ENCODE data around the gene ENAH. TPM values are rescaled to one million over a fixed set of nuclear protein-coding genes. Genes with fewer than 3 reads are reported as not detected.
A peak's percentile ranks its signal among the peaks of the same experiment; 100 is the strongest.

The ENAH gene
- total RNA-seq, 1 donor from 2014 or later = 137 TPM

DNA sequence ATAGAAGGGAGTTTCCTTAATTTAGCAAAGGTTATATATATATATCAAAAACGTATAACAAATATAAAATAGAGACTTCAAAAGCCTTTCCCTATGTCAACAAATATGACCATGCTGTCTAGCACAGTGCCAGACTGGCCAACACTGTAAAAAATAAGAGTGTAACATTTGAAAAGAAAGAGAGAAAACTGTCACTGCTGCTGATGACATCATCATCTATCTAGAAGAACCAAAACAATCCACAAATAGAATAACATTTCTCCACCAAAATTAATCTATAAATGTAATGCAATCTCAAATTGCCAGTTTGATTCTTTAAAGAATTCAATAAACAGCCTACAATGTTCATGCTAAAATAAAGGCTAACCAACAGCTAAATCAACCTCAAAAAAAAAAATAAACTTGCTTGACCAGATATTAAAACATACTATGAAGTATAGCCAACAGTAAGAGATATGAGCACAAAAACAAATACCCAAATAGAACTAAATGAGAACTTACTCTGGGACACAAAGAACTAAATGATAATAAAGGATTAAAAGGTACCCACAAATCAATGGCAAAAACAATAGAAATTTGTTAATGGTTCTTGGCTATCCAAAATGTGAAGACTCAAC is 50.2 kb downstream of the ENAH start:
- Mint-ChIP-seq H3K4me3 (no peak overlapping the region), H3K9me3 (peaks cover 17% of the 10 kb centered on the region), H3K27ac (peak overlapping the region; percentile 52), H3K4me1 (peaks cover 37% of the 10 kb centered on the region), H3K36me3 (peaks cover 14% of the 10 kb centered on the region), H3K27me3 (ENCODE audit: low read depth) (no peaks in the 10 kb centered on the region)
- TF ChIP-seq, protein P1, sequence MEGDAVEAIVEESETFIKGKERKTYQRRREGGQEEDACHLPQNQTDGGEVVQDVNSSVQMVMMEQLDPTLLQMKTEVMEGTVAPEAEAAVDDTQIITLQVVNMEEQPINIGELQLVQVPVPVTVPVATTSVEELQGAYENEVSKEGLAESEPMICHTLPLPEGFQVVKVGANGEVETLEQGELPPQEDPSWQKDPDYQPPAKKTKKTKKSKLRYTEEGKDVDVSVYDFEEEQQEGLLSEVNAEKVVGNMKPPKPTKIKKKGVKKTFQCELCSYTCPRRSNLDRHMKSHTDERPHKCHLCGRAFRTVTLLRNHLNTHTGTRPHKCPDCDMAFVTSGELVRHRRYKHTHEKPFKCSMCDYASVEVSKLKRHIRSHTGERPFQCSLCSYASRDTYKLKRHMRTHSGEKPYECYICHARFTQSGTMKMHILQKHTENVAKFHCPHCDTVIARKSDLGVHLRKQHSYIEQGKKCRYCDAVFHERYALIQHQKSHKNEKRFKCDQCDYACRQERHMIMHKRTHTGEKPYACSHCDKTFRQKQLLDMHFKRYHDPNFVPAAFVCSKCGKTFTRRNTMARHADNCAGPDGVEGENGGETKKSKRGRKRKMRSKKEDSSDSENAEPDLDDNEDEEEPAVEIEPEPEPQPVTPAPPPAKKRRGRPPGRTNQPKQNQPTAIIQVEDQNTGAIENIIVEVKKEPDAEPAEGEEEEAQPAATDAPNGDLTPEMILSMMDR (IDR thresholded peaks at IDR 0.05; ENCODE audit: unreplicated experiment) = no peak
- DNase-seq (ENCODE audit: low spot score in 2 of 2, unreplicated experiment in 2 of 2) = no peak

DNA sequence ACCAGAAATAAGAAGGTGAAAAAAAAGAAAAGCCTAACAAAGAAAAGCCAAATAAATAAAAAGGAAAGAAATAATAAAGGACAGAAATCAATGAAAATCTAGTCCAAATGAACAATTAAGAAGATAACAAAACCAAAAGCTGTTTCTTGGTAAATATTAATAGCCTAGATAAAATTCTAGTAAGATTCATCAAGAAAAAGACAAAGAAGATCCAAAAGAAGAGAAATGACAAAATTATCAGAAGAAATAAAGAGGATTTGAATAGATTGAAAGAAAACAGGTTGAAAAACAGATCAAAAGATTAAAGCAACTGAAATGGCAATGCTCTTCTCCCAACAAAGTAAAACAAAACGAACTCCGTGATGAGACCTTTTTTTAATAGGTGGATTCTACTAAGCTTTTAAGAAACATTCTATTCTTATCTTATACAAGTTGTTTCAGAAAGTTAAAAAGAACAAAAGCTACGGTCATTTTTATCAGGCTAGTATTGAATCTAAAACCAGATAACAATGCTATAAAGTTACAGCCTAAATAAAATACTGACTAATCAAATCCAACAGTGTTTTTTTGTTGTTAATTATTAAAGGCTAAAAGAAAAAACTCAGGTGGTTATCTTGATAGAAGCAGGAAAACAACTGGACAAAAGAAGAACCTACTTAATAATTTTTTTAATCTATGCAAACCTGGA is 50.9 kb downstream of the ENAH start:
- TF ChIP-seq, protein P1 (IDR thresholded peaks at IDR 0.05; ENCODE audit: unreplicated experiment) = no peak
- Mint-ChIP-seq H3K4me1 (peaks cover 31% of the 10 kb centered on the region), H3K4me3 (no peak overlapping the region), H3K9me3 (peaks cover 17% of the 10 kb centered on the region), H3K27ac (peak overlapping the region; percentile 56), H3K36me3 (peaks cover 14% of the 10 kb centered on the region), H3K27me3 (ENCODE audit: low read depth) (no peaks in the 10 kb centered on the region)
- DNase-seq (ENCODE audit: low spot score in 2 of 2, unreplicated experiment in 2 of 2) = no peak

DNA sequence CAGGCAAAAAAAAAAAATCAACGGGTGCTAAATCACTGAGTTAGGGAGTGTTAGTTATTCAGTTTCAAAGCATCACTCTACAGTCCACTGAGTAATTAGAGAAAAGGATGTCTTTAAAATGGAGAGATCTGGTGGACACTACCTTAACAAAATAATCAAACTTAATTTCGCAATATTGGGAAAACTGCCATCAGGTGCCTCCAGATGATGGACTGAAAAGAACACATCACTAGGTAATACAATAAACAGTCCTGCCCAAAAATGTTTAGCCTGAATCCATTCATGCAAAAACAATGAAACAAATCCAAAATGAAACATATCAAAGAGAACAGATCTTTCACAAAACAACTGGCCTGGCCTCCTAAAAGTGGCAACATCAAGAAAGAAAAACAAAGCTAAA is 54.1 kb downstream of the ENAH start:
- H3K36me3 Mint-ChIP-seq = peaks cover 13% of the 10 kb centered on the region
- peaks cover 25% of the 10 kb centered on the region for H3K4me1 Mint-ChIP-seq
- no peak for DNase-seq (ENCODE audit: low spot score in 2 of 2, unreplicated experiment in 2 of 2)
- TF ChIP-seq, protein P1 (IDR thresholded peaks at IDR 0.05; ENCODE audit: unreplicated experiment) = no peak
- peaks cover 17% of the 10 kb centered on the region for H3K9me3 Mint-ChIP-seq
- no peak overlapping the region for H3K4me3 Mint-ChIP-seq
- H3K27me3 Mint-ChIP-seq (ENCODE audit: low read depth) = no peaks in the 10 kb centered on the region
- no peak overlapping the region for H3K27ac Mint-ChIP-seq

DNA sequence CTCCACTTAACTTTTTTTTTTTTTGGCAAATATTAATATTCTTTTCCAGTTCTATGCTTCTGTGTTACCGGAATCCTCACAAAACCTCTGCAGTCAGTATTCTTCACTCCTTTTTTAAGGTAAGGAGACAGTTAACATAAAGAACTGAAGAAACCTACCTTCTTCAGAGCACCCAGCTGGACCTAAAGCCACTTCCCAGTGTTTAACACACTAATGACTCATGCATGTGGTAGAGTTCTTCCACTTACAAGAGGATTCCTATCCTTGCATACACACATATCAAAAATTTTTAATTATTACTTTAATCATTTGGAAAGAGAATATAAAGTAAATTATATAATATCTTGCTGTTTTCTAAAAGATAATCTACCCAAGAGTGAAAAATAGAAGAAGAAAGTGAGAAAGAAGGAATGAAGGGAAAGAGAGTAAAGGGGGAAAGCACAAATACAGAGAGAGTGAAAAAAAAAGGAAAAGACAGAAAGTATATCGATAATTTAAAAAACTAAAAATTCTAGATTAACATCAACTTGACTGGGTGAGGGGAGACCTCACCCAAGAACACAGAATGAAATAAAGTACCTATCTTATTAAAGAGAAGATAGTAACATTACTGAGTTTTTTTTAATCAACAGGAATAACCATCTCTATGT is 54.9 kb downstream of the ENAH start:
- Mint-ChIP-seq H3K27me3 (ENCODE audit: low read depth) (no peaks in the 10 kb centered on the region), H3K4me1 (peaks cover 20% of the 10 kb centered on the region), H3K27ac (peak overlapping the region; percentile 13), H3K9me3 (peaks cover 17% of the 10 kb centered on the region), H3K4me3 (no peak overlapping the region), H3K36me3 (peaks cover 13% of the 10 kb centered on the region)
- TF ChIP-seq, protein P1 (IDR thresholded peaks at IDR 0.05; ENCODE audit: unreplicated experiment) = no peak
- no peak for DNase-seq (ENCODE audit: low spot score in 2 of 2, unreplicated experiment in 2 of 2)

DNA sequence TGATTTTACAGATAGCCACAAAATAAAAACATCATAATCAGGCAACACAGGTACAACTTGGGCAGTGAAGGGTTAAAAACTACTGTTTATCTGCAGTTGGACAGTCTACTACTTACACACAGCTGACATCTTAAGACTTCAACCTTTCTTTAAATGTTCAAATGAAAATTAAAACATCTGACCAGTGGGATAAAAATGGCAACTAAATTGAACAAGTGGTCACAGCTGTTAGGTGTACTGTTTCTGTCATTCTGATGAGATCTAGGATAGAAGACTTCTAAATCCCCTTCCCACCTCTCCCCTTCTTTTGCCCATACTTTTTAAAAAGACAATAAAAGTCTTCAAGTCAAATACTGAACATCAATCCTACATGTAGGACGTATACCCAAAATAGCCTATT is 56.2 kb downstream of the ENAH start:
- no peak for DNase-seq (ENCODE audit: low spot score in 2 of 2, unreplicated experiment in 2 of 2)
- Mint-ChIP-seq H3K27ac (no peak overlapping the region), H3K36me3 (peaks cover 13% of the 10 kb centered on the region), H3K4me3 (no peak overlapping the region), H3K4me1 (peaks cover 14% of the 10 kb centered on the region), H3K27me3 (ENCODE audit: low read depth) (no peaks in the 10 kb centered on the region), H3K9me3 (peaks cover 13% of the 10 kb centered on the region)
- TF ChIP-seq, protein P1 (IDR thresholded peaks at IDR 0.05; ENCODE audit: unreplicated experiment) = no peak
